ENCODE data around the gene WWOX. TPM values are rescaled to one million over a fixed set of nuclear protein-coding genes. Genes with fewer than 3 reads are reported as not detected.

Gene WWOX
- total RNA-seq, 1 donor from 2014 or later = 18.6 TPM

GRCh38 chr16:78788696-78789095 is 689.2 kb downstream of the WWOX start:
- TF ChIP-seq CTCF (IDR thresholded peaks at IDR 0.05; ENCODE audit: unreplicated experiment) = no peak
- no peak overlapping the region for H3K4me3 Mint-ChIP-seq (ENCODE audit: unreplicated experiment)
- no peaks in the 10 kb centered on the region for H3K9me3 Mint-ChIP-seq (ENCODE audit: unreplicated experiment)
- no peaks in the 10 kb centered on the region for H3K4me1 Mint-ChIP-seq (ENCODE audit: unreplicated experiment)
- no peak overlapping the region for H3K27ac Mint-ChIP-seq (ENCODE audit: unreplicated experiment)
- no peak for DNase-seq (ENCODE audit: low spot score)
- no peaks in the 10 kb centered on the region for H3K36me3 Mint-ChIP-seq (ENCODE audit: low read depth, unreplicated experiment)
- H3K27me3 Mint-ChIP-seq (ENCODE audit: unreplicated experiment) = no peaks in the 10 kb centered on the region

GRCh38 chr16:78789561-78789960 is 690.1 kb downstream of the WWOX start:
- Mint-ChIP-seq H3K36me3 (ENCODE audit: low read depth, unreplicated experiment) (no peaks in the 10 kb centered on the region), H3K9me3 (ENCODE audit: unreplicated experiment) (no peaks in the 10 kb centered on the region), H3K27me3 (ENCODE audit: unreplicated experiment) (no peaks in the 10 kb centered on the region), H3K4me1 (ENCODE audit: unreplicated experiment) (no peaks in the 10 kb centered on the region), H3K27ac (ENCODE audit: unreplicated experiment) (no peak overlapping the region), H3K4me3 (ENCODE audit: unreplicated experiment) (no peak overlapping the region)
- no peak for TF ChIP-seq CTCF (IDR thresholded peaks at IDR 0.05; ENCODE audit: unreplicated experiment)
- no peak for DNase-seq (ENCODE audit: low spot score)

GRCh38 chr16:78791011-78791410 is 691.6 kb downstream of the WWOX start:
- Mint-ChIP-seq H3K27me3 (ENCODE audit: unreplicated experiment) (no peaks in the 10 kb centered on the region), H3K4me3 (ENCODE audit: unreplicated experiment) (no peak overlapping the region), H3K4me1 (ENCODE audit: unreplicated experiment) (no peaks in the 10 kb centered on the region), H3K27ac (ENCODE audit: unreplicated experiment) (no peak overlapping the region), H3K36me3 (ENCODE audit: low read depth, unreplicated experiment) (no peaks in the 10 kb centered on the region), H3K9me3 (ENCODE audit: unreplicated experiment) (no peaks in the 10 kb centered on the region)
- no peak for DNase-seq (ENCODE audit: low spot score)
- no peak for TF ChIP-seq CTCF (IDR thresholded peaks at IDR 0.05; ENCODE audit: unreplicated experiment)

- no peak for DNase-seq (ENCODE audit: low spot score)
- no peak for TF ChIP-seq CTCF (IDR thresholded peaks at IDR 0.05; ENCODE audit: unreplicated experiment)
- no peaks in the 10 kb centered on the region for H3K27me3 Mint-ChIP-seq (ENCODE audit: unreplicated experiment)
- no peak overlapping the region for H3K27ac Mint-ChIP-seq (ENCODE audit: unreplicated experiment)
- H3K9me3 Mint-ChIP-seq (ENCODE audit: unreplicated experiment) = no peaks in the 10 kb centered on the region
- no peak overlapping the region for H3K4me3 Mint-ChIP-seq (ENCODE audit: unreplicated experiment)
- no peaks in the 10 kb centered on the region for H3K36me3 Mint-ChIP-seq (ENCODE audit: low read depth, unreplicated experiment)
- no peaks in the 10 kb centered on the region for H3K4me1 Mint-ChIP-seq (ENCODE audit: unreplicated experiment)
Measured at GRCh38 chr16:78791926-78792325, 692.5 kb downstream of the WWOX start.

- no peaks in the 10 kb centered on the region for H3K36me3 Mint-ChIP-seq (ENCODE audit: low read depth, unreplicated experiment)
- no peaks in the 10 kb centered on the region for H3K4me1 Mint-ChIP-seq (ENCODE audit: unreplicated experiment)
- H3K27ac Mint-ChIP-seq (ENCODE audit: unreplicated experiment) = no peak overlapping the region
- TF ChIP-seq CTCF (IDR thresholded peaks at IDR 0.05; ENCODE audit: unreplicated experiment) = no peak
- no peaks in the 10 kb centered on the region for H3K27me3 Mint-ChIP-seq (ENCODE audit: unreplicated experiment)
- no peak overlapping the region for H3K4me3 Mint-ChIP-seq (ENCODE audit: unreplicated experiment)
- H3K9me3 Mint-ChIP-seq (ENCODE audit: unreplicated experiment) = no peaks in the 10 kb centered on the region
- no peak for DNase-seq (ENCODE audit: low spot score)
Measured at GRCh38 chr16:78792952-78793351, 693.5 kb downstream of the WWOX start.
